H7 (cell line): Measurements from ENCODE around the gene NUPR2. TPM values are rescaled to one million over a fixed set of nuclear protein-coding genes. Genes with fewer than 3 reads are reported as not detected.
"Not testable (repeated sequence)": the region's sequence is repeated elsewhere in the genome, so short reads cannot be mapped to it uniquely, and the experiment has no call there.

Experiments used
- DNase-seq: peaks from one replicate; pipeline ENCODE4 v3.0.0; 2012
- H3K27me3 ChIP-seq: 2 replicates; pipeline ENCODE4 v1.6.0; 2011; ENCODE audit warnings: mild to moderate bottlenecking, low read length; ENCODE audit not compliant: control insufficient read depth, insufficient read depth
- H3K36me3 ChIP-seq: replicated peaks from 2 replicates; pipeline ENCODE4 v1.5.1; 2011; ENCODE audit warnings: low read length; ENCODE audit not compliant: control insufficient read depth, insufficient read depth
- H3K4me3 ChIP-seq: 2 replicates; pipeline ENCODE4 v1.5.1; 2011; ENCODE audit warnings: low read depth, mild to moderate bottlenecking, control low read depth, low read length, moderate library complexity; ENCODE audit not compliant: insufficient read depth
- total RNA-seq: library from RNA; depleted of rRNA; stranded (reverse); fragments of >200 nt; shearing (Covaris generic); gene quantifications from 2 replicates; pipeline ENCODE4 v1.2.3, GENCODE V29; 2014

Gene NUPR2
- total RNA-seq, 1 experiment from 2014 or later: not detected

DNA sequence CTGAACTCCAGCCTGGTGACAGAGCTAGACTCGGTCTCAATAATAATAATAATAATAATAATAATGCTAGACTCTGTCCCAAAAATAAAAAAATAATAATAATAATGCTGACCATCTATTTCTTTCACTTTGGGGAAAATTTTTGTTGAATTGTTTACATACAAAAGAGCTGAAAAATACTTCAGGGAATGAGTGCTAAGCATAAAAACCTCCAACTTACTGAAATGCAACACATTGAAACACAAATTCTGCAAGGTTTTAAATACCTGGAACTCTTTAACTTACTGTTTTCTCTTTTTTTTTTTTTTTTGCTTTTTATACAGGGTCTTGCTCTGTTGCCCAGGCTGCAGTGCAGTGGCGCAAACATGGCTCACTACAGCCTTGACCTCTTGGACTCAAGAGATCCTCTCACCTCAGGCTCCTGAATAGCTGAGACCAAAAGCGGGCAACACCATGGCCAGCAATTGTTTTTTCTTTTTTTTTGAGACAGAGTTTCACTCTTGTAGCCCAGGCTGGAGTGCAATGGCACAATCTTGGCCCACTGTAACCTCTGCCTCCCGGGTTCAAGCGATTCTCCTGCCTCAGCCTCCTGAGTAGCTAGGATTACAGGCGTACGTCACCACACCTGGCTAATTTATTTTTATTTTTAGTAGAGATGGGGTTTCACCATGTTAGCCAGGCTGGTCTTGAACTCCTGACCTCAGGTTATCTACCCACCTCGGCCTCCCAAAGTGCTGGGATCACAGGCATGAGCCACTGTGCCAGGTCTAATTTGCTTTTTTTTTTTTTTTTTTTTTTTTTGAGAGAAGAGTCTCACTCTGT is 17.8 kb downstream of the NUPR2 start:
- not testable (repeated sequence) for H3K4me3 ChIP-seq, H3K36me3 ChIP-seq, H3K27me3 ChIP-seq, DNase-seq

- DNase-seq: no peak
- H3K4me3 ChIP-seq: no peak overlapping the region
These were observed 18.5 kb downstream of the NUPR2 start for GRCh38 chr7:56097700-56098099.

GRCh38 chr7:56092789-56093531 is 23.3 kb downstream of the NUPR2 start, which contains the start of gene PHKG1:
Gene PHKG1, minus strand, starts transcription at chr7:56092952. Its CDS starts 4,011 bp downstream, at chr7:56088941.
- Histone ChIP-seq H3K36me3 (no peaks in the 10 kb centered on the region), H3K4me3 (no peak within 1 kb of the TSS), H3K27me3 (no peaks in the 10 kb centered on the region)
- DNase-seq: peak; percentile 81

More at GRCh38 chr7:56097700-56098099, 18.5 kb downstream of the NUPR2 start:
- Histone ChIP-seq H3K36me3 (peaks cover 3% of the 10 kb centered on the region), H3K27me3 (no peaks in the 10 kb centered on the region)

- not testable (repeated sequence) for H3K36me3 ChIP-seq, DNase-seq, H3K27me3 ChIP-seq, H3K4me3 ChIP-seq
These were observed 23.8 kb downstream of the NUPR2 start for GRCh38 chr7:56092388-56092787.

DNA sequence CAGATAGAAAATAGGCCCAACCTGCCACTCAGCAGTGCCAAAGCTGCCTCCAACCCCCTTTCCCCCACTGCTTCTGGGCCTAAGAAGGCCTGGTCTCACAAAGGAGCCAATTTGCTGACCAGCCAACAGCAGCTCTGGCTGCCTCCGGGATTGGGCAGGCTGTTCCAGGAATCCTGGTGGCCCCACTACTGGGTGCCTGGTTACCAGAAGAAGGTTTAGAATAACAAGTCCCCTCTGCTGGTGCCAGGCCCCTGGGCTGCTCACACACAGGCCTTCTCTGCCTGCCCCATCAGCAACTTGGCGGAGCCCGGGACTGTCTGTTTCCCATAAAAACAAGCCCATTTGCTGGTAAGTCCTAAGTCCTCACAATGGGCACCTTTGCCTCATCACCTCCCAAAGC is 24.6 kb downstream of the NUPR2 start:
- no peak overlapping the region for H3K4me3 ChIP-seq
- DNase-seq: no peak
- H3K36me3 ChIP-seq: no peaks in the 10 kb centered on the region
- no peaks in the 10 kb centered on the region for H3K27me3 ChIP-seq

- Histone ChIP-seq H3K27me3 (no peaks in the 10 kb centered on the region), H3K36me3 (no peaks in the 10 kb centered on the region), H3K4me3 (no peak overlapping the region)
- peak; percentile 40 for DNase-seq
These were observed 28.8 kb downstream of the NUPR2 start for GRCh38 chr7:56087445-56087844.

DNA sequence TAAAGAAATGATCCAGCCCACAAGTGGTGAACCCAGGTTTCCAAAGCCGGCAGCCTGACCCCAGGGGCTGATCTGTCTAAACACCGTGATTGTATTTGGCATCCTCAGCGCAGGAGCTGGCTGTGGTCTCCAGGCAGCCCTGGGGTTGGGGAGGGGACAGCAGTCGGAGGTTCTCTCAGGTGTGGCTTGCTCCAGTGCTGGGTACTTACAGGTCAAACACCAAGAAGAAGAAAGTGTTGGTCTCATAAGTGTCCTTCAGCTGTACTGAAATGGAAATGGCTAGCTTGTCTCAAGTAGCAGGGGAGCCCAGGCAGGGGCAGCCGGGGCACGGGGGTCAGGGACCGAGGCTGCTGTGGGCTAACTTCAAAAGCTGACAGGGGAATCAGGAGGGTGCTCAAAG is 29.5 kb downstream of the NUPR2 start:
- no peaks in the 10 kb centered on the region for H3K27me3 ChIP-seq
- DNase-seq: no peak
- H3K36me3 ChIP-seq: no peaks in the 10 kb centered on the region
- H3K4me3 ChIP-seq: no peak overlapping the region

GRCh38 chr7:56083150-56083785 is 32.9 kb downstream of the NUPR2 start:
- H3K36me3 ChIP-seq: peaks cover 4% of the 10 kb centered on the region
- no peak for DNase-seq
- no peak overlapping the region for H3K4me3 ChIP-seq
- H3K27me3 ChIP-seq: no peaks in the 10 kb centered on the region

DNA sequence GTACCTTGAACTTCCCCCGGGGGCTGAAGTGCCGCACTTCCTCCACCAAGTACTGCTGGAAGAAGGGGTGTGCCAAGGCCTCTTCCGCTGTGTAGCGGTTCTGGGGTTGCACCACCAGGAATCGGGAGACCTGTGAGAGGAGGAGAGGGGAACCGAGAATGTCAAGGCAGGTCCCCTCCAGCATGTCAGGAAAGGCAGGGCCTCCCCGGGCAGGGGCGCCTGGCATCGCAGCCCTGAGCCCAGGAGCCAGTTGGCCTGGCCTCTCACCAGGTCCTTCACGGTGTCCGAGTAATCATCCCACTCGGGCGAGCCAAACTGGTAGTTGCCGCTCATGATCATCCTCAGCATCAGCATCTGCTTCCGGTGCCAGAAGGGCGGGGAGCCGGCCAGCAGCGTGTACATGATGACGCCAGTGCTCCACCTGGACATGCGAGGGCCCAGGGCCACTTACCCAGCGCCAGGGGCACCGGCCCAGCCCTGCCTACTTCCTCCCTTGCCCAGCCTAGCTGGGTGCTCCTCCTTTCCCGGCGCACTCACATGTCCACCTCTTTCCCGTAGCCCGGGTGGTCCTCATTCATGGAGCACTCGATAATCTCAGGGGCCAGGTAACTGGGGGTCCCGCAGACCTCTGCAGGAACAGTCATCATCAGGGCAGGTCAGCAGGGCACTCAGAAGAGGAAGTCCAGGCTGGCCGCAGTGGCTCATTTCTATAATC is 34.4 kb downstream of the NUPR2 start:
- Histone ChIP-seq H3K4me3 (no peak overlapping the region), H3K36me3 (peaks cover 7% of the 10 kb centered on the region), H3K27me3 (no peaks in the 10 kb centered on the region)
- DNase-seq: no peak

GRCh38 chr7:56080726-56081435 is 35.3 kb downstream of the NUPR2 start:
- not testable (repeated sequence) for H3K27me3 ChIP-seq, H3K36me3 ChIP-seq, H3K4me3 ChIP-seq

GRCh38 chr7:56079450-56080185 is 36.6 kb downstream of the NUPR2 start:
- peaks cover 10% of the 10 kb centered on the region for H3K36me3 ChIP-seq
- H3K27me3 ChIP-seq: no peaks in the 10 kb centered on the region
- peak; percentile 73 for DNase-seq
- no peak overlapping the region for H3K4me3 ChIP-seq

More at GRCh38 chr7:56080726-56081435, 35.3 kb downstream of the NUPR2 start:
- DNase-seq: not testable (repeated sequence)

GRCh38 chr7:56078196-56078595 is 38.0 kb downstream of the NUPR2 start:
- Histone ChIP-seq H3K4me3 (no peak overlapping the region), H3K27me3 (no peaks in the 10 kb centered on the region), H3K36me3 (peaks cover 10% of the 10 kb centered on the region)
- DNase-seq: peak; percentile 26

DNA sequence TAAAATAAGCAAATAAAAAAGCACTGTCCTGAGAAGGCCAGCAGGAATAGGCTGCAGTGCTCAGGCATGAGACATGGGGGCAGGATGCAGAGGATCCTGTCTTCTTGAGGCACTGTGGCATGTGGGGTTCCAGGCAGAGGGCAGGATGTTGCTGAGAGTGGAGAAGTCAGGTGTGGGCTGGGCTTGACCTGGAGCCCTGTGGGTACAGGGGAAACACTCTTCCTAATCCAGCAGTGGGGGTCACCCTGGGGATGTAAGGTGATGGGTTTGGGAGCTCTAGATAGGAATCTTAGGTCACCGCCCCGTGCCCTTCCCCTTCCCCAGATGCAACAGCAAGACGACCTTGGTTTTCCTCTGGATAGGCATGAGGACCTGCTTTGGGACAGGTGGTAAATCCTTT is 38.5 kb downstream of the NUPR2 start:
- H3K4me3 ChIP-seq: no peak overlapping the region
- no peaks in the 10 kb centered on the region for H3K27me3 ChIP-seq
- H3K36me3 ChIP-seq: peaks cover 10% of the 10 kb centered on the region
- no peak for DNase-seq
